Nephron (organoid): ENCODE measurements around the gene CRYL1.

Experiments
- H3K27ac Mint-ChIP-seq, 3 experiments: 2 replicates each; pipeline ENCODE4 v1.8.0; 2020; ENCODE audit warnings: mixed read lengths in 3 of 3, mild to moderate bottlenecking in 2 of 3, moderate library complexity in 1 of 3
- H3K27me3 Mint-ChIP-seq: 2 replicates; pipeline ENCODE4 v1.8.0; 2021; ENCODE audit warnings: low read depth, mild to moderate bottlenecking, moderate library complexity, mixed read lengths
- H3K36me3 Mint-ChIP-seq: 2 replicates; pipeline ENCODE4 v1.8.0; 2020; ENCODE audit warnings: low read depth, mixed read lengths
- H3K4me1 Mint-ChIP-seq: 2 replicates; pipeline ENCODE4 v1.8.0; 2020; ENCODE audit warnings: mixed read lengths
- H3K4me3 Mint-ChIP-seq, 3 experiments: 2 replicates each; pipeline ENCODE4 v1.8.0; 2020; ENCODE audit warnings: mild to moderate bottlenecking in 3 of 3, mixed read lengths in 3 of 3, moderate library complexity in 2 of 3
- H3K9me3 Mint-ChIP-seq: 2 replicates; pipeline ENCODE4 v1.8.0; 2020; ENCODE audit warnings: mixed read lengths
- CTCF ChIP-seq, 3 experiments: fragments of 200-600 bp; sonication (generic); IDR thresholded peaks; one replicate each; pipeline ENCODE4 v1.5.0; 2021; ENCODE audit warnings: antibody characterized with exemption in 3 of 3; ENCODE audit not compliant: unreplicated experiment in 3 of 3

Gene CRYL1

GRCh38 chr13:20462921-20463320 lies 62.7 kb downstream of the CRYL1 start:
- Mint-ChIP-seq H3K4me1 (peaks cover 17% of the 10 kb centered on the region), H3K27me3 (no peaks in the 10 kb centered on the region), H3K4me3 (no peak overlapping the region), H3K36me3 (no peaks in the 10 kb centered on the region), H3K27ac (no peak overlapping the region), H3K9me3 (no peaks in the 10 kb centered on the region)
- no peak for TF ChIP-seq CTCF (IDR thresholded peaks at IDR 0.05; ENCODE audit: unreplicated experiment in 3 of 3)

GRCh38 chr13:20462533-20462915 lies 63.1 kb downstream of the CRYL1 start:
- Mint-ChIP-seq H3K27me3 (no peaks in the 10 kb centered on the region), H3K4me3 (no peak overlapping the region), H3K4me1 (peaks cover 17% of the 10 kb centered on the region), H3K27ac (no peak overlapping the region), H3K36me3 (no peaks in the 10 kb centered on the region), H3K9me3 (no peaks in the 10 kb centered on the region)
- TF ChIP-seq CTCF (IDR thresholded peaks at IDR 0.05; ENCODE audit: unreplicated experiment in 3 of 3) = no peak

- Mint-ChIP-seq H3K27ac (no peak overlapping the region), H3K9me3 (no peaks in the 10 kb centered on the region), H3K4me1 (peaks cover 17% of the 10 kb centered on the region), H3K36me3 (no peaks in the 10 kb centered on the region), H3K4me3 (no peak overlapping the region), H3K27me3 (no peaks in the 10 kb centered on the region)
- no peak for TF ChIP-seq CTCF (IDR thresholded peaks at IDR 0.05; ENCODE audit: unreplicated experiment in 3 of 3)
These were observed 63.7 kb downstream of the CRYL1 start for GRCh38 chr13:20461860-20462532.

GRCh38 chr13:20461481-20461859 lies 64.2 kb downstream of the CRYL1 start:
- Mint-ChIP-seq H3K9me3 (peaks cover 2% of the 10 kb centered on the region), H3K4me3 (no peak overlapping the region), H3K36me3 (peaks cover 3% of the 10 kb centered on the region), H3K27ac (no peak overlapping the region), H3K27me3 (no peaks in the 10 kb centered on the region), H3K4me1 (peaks cover 15% of the 10 kb centered on the region)
- TF ChIP-seq CTCF (IDR thresholded peaks at IDR 0.05; ENCODE audit: unreplicated experiment in 3 of 3) = no peak

GRCh38 chr13:20460761-20461160 lies 64.9 kb downstream of the CRYL1 start:
- no peak overlapping the region for H3K27ac Mint-ChIP-seq
- peaks cover 3% of the 10 kb centered on the region for H3K9me3 Mint-ChIP-seq
- no peak for TF ChIP-seq CTCF (IDR thresholded peaks at IDR 0.05; ENCODE audit: unreplicated experiment in 3 of 3)
- H3K4me1 Mint-ChIP-seq = peaks cover 8% of the 10 kb centered on the region
- no peaks in the 10 kb centered on the region for H3K27me3 Mint-ChIP-seq
- peaks cover 4% of the 10 kb centered on the region for H3K36me3 Mint-ChIP-seq
- no peak overlapping the region for H3K4me3 Mint-ChIP-seq

- TF ChIP-seq CTCF (IDR thresholded peaks at IDR 0.05; ENCODE audit: unreplicated experiment in 3 of 3) = no peak
- no peak overlapping the region for H3K4me3 Mint-ChIP-seq
- no peaks in the 10 kb centered on the region for H3K4me1 Mint-ChIP-seq
- no peak overlapping the region for H3K27ac Mint-ChIP-seq
- H3K27me3 Mint-ChIP-seq = no peaks in the 10 kb centered on the region
- peaks cover 15% of the 10 kb centered on the region for H3K9me3 Mint-ChIP-seq
- H3K36me3 Mint-ChIP-seq = peaks cover 10% of the 10 kb centered on the region
These were observed 68.0 kb downstream of the CRYL1 start for GRCh38 chr13:20457670-20458069.
